NCI-H2107 (cell line): ENCODE data around the gene BARHL2.

Source experiments
- DNase-seq: peaks from one replicate; lab custom pipeline; 2025; lab: John Stamatoyannopoulos, UW

The BARHL2 gene

DNA sequence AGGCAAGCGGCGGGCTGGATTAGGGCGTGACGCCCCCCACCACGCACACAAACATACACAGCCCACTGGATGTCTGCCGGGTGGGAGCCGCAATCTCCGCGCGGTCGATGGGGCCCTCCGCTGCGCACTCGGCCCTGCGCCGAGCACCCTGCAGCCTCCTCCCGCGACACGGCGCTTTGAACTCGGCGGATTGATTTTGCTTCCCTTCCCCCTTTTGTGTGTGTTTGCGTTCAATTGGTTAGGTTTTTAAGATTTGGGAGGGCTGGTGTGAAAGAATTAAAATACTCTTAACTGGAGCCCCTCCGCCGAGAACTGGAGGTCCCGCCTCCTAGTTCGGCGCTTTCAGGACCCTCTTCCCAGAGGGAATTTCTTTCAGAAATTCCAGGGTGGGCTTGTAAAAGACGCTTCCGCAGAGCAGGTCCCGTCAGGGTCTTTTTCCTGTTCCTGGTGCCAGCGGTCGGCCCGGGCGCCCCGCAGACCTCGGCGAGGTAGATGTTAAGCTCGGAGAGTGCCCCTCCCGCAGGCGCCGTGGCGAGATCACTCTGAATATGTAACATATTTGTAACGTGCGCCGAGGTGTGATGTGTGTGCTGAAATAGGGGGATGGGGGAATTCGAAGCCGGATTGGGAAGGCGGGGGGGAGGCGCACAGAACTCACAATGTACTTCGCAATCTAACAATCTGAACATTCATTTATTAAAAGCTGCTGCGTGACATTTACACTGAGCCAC is 8.0 kb upstream of the BARHL2 start:
- no peak for DNase-seq

GRCh38 chr1:90724361-90724760 is 7.3 kb upstream of the BARHL2 start:
- no peak for DNase-seq

GRCh38 chr1:90723590-90724108 is 6.5 kb upstream of the BARHL2 start:
- no peak for DNase-seq

DNA sequence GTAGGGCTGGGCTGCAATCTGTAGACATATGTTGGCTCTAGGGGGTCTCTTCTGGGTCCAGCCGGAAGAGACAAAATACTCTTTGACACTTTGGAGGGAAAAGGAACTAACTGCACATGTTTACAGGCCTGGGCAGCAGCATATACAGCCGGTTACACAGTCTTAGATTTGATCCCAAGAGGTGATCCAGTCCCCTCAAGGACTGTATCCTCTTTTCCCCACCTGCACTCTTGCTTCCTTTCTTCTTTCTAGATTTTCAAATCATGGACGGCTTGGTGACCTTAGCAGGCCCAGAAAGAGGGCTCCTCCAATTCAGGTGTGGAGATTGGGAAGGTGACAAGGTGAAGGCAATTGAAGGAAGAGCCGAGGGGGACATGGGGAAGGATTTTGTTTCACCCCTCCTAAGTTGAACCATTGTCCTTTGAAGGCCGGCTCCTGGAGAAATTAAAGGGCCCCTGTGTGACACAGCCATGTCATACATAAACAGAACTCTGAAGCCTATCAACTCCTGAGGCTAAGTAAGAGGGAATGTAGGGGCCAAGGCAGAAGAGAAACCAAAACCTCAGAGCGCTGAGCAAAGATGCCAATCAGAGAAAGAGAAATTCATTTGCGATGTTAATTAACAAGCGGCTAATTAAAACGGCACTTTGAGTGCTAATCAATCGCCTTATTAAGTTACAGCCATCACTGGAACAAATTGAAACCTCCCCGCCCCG is 5.9 kb upstream of the BARHL2 start:
- no peak for DNase-seq

GRCh38 chr1:90721210-90722194 is 4.4 kb upstream of the BARHL2 start:
- peak; percentile 58 for DNase-seq

- no peak for DNase-seq
Observed at GRCh38 chr1:90720145-90720636, 3.1 kb upstream of the BARHL2 start.

GRCh38 chr1:90719330-90720144 is 2.4 kb upstream of the BARHL2 start:
- DNase-seq, result no peak

- no peak for DNase-seq
Observed at GRCh38 chr1:90718411-90719329, 1.6 kb upstream of the BARHL2 start.

- DNase-seq, result peak; percentile 8
Observed at GRCh38 chr1:90717665-90718410, 736 bp upstream of the BARHL2 start.

DNA sequence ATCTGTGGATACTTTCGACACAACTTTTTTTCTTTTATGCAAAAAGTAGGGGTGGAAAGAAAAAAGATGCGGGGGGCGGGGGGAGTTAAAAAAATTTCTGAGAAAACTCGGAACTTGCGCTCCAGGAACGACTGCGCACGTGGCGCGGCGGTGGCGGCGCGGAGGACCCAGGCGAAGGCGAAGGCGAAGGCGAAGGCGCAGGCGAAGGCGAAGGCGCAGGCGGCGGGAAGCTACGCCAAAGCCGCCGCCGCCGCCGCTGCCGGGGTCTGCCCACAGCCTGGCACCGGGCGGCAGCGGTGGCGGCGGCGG is 208 bp upstream of the BARHL2 start:
- no peak for DNase-seq

GRCh38 chr1:90716243-90716551 is 905 bp downstream of the BARHL2 start:
- DNase-seq, result no peak

- no peak for DNase-seq
Observed at GRCh38 chr1:90715309-90715708, 1.8 kb downstream of the BARHL2 start.

DNA sequence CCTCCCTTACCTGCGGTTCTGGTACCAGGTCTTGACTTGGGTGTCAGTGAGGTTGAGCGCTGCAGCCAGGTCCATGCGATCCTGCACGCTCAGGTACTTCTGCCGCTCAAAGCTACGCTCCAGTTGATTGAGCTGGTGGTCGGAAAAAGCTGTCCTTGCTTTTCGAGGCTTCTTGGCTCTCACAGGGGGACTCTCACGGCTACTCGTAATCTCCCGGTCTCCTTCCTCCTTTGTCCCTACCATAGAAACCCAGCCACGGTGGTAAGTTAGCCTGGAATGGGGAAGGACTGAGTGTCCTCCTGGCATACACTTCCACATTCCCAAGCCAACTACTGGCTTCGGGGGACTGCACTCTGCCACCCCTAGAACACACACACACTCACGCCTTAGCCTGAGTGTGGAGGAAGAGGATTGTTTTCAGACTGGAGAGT is 2.6 kb downstream of the BARHL2 start:
- DNase-seq, result no peak

DNA sequence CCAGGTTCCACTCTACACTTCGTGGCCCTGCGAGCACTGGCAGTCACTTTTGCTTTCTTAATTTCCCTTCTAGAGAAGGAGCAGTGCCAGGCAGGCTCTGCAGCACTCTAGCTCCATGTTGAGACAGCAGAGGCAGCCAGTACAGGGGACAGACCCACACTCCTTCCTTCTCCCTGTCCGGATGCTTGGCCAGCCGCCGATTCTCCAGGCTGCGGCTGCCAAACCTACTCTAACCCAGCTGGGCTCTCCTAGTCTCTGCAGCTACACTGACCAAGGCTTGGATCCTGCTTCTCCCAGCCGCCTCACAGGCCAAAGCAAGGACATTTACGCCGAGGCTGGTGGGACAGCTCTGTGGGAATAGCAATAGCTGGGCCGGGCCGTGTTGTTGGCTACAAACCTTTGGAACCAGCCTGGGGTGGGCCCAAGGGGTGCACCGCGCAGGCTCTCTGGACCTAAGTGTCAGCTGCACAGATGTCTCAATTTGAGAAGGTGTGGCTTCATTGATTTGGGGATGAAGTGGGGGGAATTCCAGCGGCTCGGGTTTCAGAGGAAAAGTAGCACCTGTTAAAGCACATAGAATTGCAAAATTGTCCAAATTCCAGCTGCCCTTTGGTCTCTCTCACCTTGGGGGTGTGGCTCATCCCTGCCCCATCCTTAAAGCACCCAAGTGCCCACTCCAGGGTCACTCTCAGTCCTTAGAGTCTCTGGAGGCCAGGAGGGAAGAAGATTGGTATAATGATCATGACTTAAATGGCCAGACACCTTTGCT is 3.2 kb downstream of the BARHL2 start:
- no peak for DNase-seq

DNA sequence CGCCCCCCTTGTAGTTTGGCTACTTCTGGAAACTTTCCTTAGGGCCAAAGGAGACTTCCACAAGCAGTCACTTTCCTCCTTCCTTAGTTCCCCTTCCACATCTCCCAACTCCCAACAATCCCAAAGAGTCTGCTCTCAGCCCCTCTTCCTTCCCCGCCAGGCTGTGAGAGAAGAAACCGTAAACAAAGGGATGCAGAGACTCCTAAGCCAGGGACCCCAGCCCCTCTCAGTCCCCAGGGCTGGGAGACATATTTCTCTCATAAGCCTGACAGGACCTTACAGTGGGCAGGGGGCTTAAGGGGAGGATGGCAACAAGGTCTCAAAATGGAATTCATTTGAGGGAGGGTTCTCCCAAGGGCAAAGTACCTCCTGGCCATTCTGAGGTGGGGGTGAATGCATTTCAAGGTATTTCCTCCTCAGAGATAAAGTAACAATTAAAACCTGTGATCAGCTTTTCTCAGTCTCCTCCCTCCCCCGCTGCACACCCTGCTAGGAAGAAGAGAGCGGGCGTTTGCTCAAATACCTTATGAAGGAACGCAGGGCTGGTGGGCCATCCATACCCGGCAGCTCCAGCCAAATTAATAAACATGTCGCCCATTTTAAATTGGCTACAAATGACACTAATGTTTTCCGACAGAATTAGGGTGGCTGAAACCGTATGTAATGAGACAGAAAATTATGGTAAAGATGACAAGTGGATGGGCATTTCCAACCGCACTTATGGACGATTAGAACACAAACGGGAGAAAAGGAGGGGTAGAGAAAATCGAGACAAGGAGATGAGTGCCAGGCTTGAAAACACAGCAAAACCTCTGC is 4.0 kb downstream of the BARHL2 start:
- DNase-seq, result no peak

- no peak for DNase-seq
Observed at GRCh38 chr1:90712153-90712856, 4.8 kb downstream of the BARHL2 start.

DNA sequence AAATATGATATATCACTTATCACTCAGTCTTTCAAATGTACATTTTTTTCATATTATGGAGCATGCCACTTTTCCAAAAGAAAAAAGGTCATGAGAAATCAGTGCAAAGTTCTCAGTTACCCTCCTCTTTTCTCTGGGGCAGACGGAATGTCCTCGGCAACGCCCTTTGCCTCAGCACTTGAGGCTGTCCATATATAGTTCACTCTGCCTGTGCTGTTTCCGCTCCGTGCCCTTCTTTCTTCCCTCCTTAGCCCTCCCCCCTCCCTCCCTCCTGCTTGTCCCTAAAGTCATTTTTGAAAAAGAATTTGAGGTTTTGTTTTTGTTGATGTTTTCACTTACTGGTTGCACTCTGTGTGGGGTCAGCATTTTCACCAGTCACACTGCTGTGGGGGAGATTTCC is 5.4 kb downstream of the BARHL2 start:
- DNase-seq, result no peak
